ENCODE data around the gene EIF4ENIF1. TPM values are rescaled to one million over a fixed set of nuclear protein-coding genes. Genes with fewer than 3 reads are reported as not detected.
"Not testable (repeated sequence)": the region's sequence is repeated elsewhere in the genome, so short reads cannot be mapped to it uniquely, and the experiment has no call there.

EIF4ENIF1 gene
- total RNA-seq, 1 donor from 2014 or later, result 48.1 TPM

GRCh38 chr22:31440681-31441080 is 49.0 kb downstream of the EIF4ENIF1 start:
- TF ChIP-seq CTCF (conservative IDR thresholded peaks at IDR 0.05), result no peak
- Mint-ChIP-seq H3K27me3 (ENCODE audit: low read depth) (no peaks in the 10 kb centered on the region), H3K27ac (ENCODE audit: unreplicated experiment) (no peak overlapping the region), H3K9me3 (no peaks in the 10 kb centered on the region), H3K4me1 (no peaks in the 10 kb centered on the region), H3K4me3 (no peak overlapping the region), H3K36me3 (ENCODE audit: low read depth) (peaks cover 19% of the 10 kb centered on the region)
- DNase-seq (ENCODE audit: low read depth, low spot score), result no peak

- DNase-seq (ENCODE audit: low read depth, low spot score), result no peak
- no peaks in the 10 kb centered on the region for H3K9me3 Mint-ChIP-seq
- H3K4me3 Mint-ChIP-seq, result peak overlapping the region; percentile 27
- no peaks in the 10 kb centered on the region for H3K27me3 Mint-ChIP-seq (ENCODE audit: low read depth)
- TF ChIP-seq CTCF (conservative IDR thresholded peaks at IDR 0.05), result no peak
- no peaks in the 10 kb centered on the region for H3K4me1 Mint-ChIP-seq
- peaks cover 18% of the 10 kb centered on the region for H3K36me3 Mint-ChIP-seq (ENCODE audit: low read depth)
- H3K27ac Mint-ChIP-seq (ENCODE audit: unreplicated experiment), result peak overlapping the region; percentile 68
Observed at GRCh38 chr22:31439808-31440207, 49.8 kb downstream of the EIF4ENIF1 start.

- no peaks in the 10 kb centered on the region for H3K4me1 Mint-ChIP-seq
- no peaks in the 10 kb centered on the region for H3K27me3 Mint-ChIP-seq (ENCODE audit: low read depth)
- no peaks in the 10 kb centered on the region for H3K9me3 Mint-ChIP-seq
- H3K36me3 Mint-ChIP-seq (ENCODE audit: low read depth), result peaks cover 19% of the 10 kb centered on the region
- H3K4me3 Mint-ChIP-seq, result no peak overlapping the region
- no peak for DNase-seq (ENCODE audit: low read depth, low spot score)
- H3K27ac Mint-ChIP-seq (ENCODE audit: unreplicated experiment), result no peak overlapping the region
- TF ChIP-seq CTCF (conservative IDR thresholded peaks at IDR 0.05), result no peak
Observed at GRCh38 chr22:31436132-31436531, 53.5 kb downstream of the EIF4ENIF1 start.

- Mint-ChIP-seq H3K9me3 (no peaks in the 10 kb centered on the region), H3K4me1 (no peaks in the 10 kb centered on the region), H3K36me3 (ENCODE audit: low read depth) (peaks cover 34% of the 10 kb centered on the region), H3K27ac (ENCODE audit: unreplicated experiment) (no peak overlapping the region), H3K27me3 (ENCODE audit: low read depth) (no peaks in the 10 kb centered on the region), H3K4me3 (no peak overlapping the region)
- TF ChIP-seq CTCF (conservative IDR thresholded peaks at IDR 0.05), result no peak
- no peak for DNase-seq (ENCODE audit: low read depth, low spot score)
Observed at GRCh38 chr22:31431950-31432349, 57.7 kb downstream of the EIF4ENIF1 start.

GRCh38 chr22:31425331-31426050 is 64.2 kb downstream of the EIF4ENIF1 start:
- H3K4me3 Mint-ChIP-seq, result no peak overlapping the region
- peak overlapping the region; percentile 43 for H3K27ac Mint-ChIP-seq (ENCODE audit: unreplicated experiment)
- peaks cover 36% of the 10 kb centered on the region for H3K36me3 Mint-ChIP-seq (ENCODE audit: low read depth)
- no peaks in the 10 kb centered on the region for H3K27me3 Mint-ChIP-seq (ENCODE audit: low read depth)
- no peaks in the 10 kb centered on the region for H3K4me1 Mint-ChIP-seq
- no peaks in the 10 kb centered on the region for H3K9me3 Mint-ChIP-seq
- TF ChIP-seq CTCF (conservative IDR thresholded peaks at IDR 0.05), result no peak
- no peak for DNase-seq (ENCODE audit: low read depth, low spot score)

- not testable (repeated sequence) for H3K27me3 Mint-ChIP-seq (ENCODE audit: low read depth); H3K4me3 Mint-ChIP-seq; H3K9me3 Mint-ChIP-seq; DNase-seq (ENCODE audit: low read depth, low spot score); H3K36me3 Mint-ChIP-seq (ENCODE audit: low read depth); H3K27ac Mint-ChIP-seq (ENCODE audit: unreplicated experiment)
- peaks cover 17% of the 10 kb centered on the region for H3K4me1 Mint-ChIP-seq
Observed at GRCh38 chr22:31402350-31402749, 87.3 kb downstream of the EIF4ENIF1 start.
